GM21528 (cell line): ENCODE data around the gene VPS16.
"Not testable (repeated sequence)": the region's sequence is repeated elsewhere in the genome, so short reads cannot be mapped to it uniquely, and the experiment has no call there.

Experiments
- ATAC-seq: cut with Tn5 transposase; IDR thresholded peaks from one replicate; pipeline ENCODE4 v1.9.1; 2021; ENCODE audit warnings: mild to moderate bottlenecking, moderate library complexity; ENCODE audit not compliant: unreplicated experiment, low FRiP score

The VPS16 gene

DNA sequence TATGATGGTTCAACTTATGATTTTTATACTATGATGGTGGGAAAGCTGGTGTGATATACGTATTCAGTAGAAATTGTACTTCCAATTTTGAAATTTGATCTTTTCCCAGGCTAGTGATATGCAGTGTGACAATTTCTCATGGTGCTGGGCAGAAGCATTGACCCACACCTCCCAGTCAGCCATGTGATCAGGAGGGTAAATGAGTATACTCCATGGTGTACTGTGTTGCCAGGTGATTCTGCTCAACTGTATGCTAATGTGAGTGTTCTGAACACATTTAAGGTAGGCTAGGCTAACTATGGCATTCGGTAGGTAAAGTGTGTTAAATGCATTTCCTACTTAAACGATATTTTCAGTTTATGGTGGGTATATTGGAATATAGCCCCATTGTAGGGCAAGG is 51.8 kb downstream of the VPS16 start:
- no peak for ATAC-seq

- no peak for ATAC-seq
Observed at GRCh38 chr20:2894221-2894620, 53.7 kb downstream of the VPS16 start.

DNA sequence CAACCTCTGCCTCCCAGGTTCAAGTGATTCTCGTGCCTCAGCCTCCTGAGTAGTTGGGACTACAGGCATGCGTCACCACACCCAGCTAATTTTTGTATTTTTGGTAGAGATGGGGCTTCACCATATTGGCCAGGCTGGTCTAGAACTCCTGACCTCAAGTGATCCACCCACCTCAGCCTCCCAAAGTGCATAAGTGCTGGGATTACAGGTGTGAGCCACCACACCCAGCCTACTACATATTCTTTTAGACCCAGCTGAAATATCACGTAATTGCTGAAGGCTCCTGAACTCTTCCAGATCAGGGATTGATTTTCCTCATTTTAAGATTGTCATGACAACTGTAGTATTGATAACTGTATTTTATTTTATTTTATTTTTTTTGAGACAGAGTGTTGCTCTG is 54.6 kb downstream of the VPS16 start:
- ATAC-seq, result not testable (repeated sequence)

- no peak for ATAC-seq
Observed at GRCh38 chr20:2899243-2899642, 58.7 kb downstream of the VPS16 start.

DNA sequence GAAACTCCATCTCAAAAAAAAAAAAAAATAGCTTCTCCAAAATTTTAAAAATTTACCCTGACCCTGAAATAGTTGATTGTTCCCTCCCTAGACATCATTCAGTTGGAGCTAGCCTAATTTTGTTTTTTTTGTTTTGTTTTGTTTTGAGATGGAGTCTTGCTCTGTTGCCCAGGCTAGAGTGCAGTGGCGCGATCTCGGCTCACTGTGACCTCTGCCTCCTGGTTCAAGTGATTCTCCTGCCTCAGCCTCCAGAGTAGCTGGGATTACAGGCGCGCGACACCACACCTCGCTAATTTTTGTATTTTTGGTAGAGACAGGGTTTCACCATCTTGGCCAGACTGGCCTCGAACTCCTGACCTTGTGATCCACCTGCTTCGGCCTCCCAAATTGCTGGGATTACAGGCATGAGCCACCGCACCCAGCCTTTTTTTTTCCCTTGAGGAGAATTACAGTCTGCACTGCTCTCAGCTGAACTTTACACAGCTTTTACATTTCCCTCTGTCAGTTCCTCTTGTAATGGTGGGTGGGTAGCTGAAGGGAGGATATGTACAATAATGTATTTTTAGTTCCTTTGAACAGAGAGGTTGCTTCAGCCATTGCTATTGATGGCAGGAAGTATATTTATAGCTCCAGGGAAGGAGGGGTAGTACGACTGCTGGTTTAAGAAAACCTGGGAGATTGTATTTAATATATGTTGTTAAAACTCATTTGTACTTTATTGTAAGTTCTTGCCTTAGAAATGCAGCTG is 60.5 kb downstream of the VPS16 start:
- no peak for ATAC-seq

DNA sequence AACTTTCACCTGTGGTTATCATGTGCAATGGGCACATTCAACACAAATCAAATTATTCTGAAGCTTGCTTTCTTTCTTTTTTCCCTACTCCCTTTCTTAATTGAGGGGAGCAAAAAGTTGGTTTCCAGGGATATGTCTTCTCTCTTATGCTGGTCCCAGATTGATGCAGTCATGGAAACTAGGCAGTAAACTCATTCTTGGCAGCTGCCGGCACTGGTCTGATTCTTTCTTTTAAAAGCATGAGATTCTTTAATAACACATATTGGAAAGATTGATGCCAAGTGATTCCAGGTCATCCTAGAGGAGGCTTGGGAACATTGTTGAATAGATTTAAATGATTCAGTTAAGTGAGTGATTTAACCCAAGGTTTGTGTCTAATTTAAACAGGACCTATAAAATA is 61.7 kb downstream of the VPS16 start:
- no peak for ATAC-seq

- ATAC-seq, result no peak
Observed at GRCh38 chr20:2902818-2903217, 62.3 kb downstream of the VPS16 start.

DNA sequence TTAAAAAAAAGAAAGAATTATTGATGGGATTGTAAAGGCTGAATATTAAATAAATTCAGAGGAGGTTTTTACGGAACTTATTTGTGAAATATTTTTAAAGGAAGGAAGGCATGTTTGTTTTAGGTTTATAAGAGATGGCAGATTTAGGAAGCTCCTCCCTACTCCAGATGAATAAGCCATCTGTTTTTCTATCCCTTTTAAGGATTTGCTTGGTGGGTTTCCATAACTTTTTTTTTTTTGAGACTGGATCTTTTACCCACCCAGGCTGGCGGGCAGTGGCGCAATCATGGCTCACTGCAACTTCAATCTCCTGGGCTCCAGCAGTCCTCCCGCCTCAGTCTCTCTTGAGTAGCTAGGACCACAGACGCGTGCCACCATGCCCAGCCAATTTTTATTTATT is 63.1 kb downstream of the VPS16 start:
- no peak for ATAC-seq

- no peak for ATAC-seq
Observed at GRCh38 chr20:2907519-2907918, 67.0 kb downstream of the VPS16 start.

DNA sequence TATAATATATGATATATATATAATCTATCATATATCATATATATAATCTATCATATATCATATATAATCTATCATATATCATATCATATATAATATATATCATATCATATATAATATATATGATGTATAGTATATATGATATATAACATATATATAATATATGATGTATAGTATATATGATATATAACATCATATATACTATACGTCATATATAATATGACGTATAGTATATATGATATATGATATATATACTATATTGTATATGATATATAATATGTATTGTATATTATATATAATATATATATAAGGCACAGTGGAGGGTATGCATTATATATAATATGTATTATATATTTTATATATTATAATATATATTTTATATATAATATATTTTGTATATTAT is 69.4 kb downstream of the VPS16 start:
- no peak for ATAC-seq

- no peak for ATAC-seq
Observed at GRCh38 chr20:2911200-2911599, 70.7 kb downstream of the VPS16 start.

DNA sequence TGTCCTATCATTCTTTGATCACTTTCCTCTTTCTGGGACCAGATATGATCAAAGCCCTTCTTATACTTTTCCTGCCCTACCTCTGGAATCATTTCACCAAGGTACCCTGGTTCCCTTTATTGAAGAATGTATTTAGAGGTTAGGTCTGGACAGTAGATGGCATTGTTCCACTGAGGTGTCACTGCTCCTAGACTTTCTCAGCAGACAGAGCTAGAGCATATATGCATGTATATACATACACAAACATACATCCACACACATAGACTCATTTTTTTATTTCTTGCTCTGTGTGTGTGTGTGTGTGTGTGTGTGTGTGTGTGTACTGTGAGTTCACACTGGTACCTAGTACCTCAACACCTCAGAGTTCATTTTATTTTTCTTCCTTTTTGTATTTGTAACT is 73.6 kb downstream of the VPS16 start:
- ATAC-seq, result no peak
